GM19025 (cell line): Measurements from ENCODE around the gene PRDM10.
"Not testable (repeated sequence)": the region's sequence is repeated elsewhere in the genome, so short reads cannot be mapped to it uniquely, and the experiment has no call there.

Experiments
- ATAC-seq: cut with Tn5 transposase; IDR thresholded peaks from one replicate; pipeline ENCODE4 v1.9.1; 2021; ENCODE audit warnings: mild to moderate bottlenecking, low read depth, moderate library complexity; ENCODE audit not compliant: unreplicated experiment

The PRDM10 gene

GRCh38 chr11:129922674-129923073 is 80.0 kb downstream of the PRDM10 start:
- ATAC-seq: no peak

- ATAC-seq: no peak
Measured at GRCh38 chr11:129918361-129918760, 84.3 kb downstream of the PRDM10 start.

DNA sequence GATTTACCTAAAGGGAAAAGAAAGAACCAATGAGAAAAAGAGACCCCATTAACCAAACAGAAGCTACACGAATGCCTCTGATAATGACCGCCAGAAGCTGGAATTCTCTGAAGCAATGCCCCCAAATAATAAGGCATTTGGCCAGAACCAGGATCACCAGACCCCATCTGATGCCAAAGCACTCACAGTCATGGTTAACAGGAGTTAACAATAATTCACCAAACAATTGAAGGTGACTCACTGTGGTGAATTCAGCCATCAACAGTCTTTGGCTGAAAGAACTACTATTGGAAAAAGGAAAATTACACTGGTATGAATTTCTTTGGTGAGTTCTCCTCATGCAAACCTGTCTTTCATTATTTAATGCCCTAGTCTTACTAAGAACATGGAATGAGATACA is 85.4 kb downstream of the PRDM10 start:
- no peak for ATAC-seq

DNA sequence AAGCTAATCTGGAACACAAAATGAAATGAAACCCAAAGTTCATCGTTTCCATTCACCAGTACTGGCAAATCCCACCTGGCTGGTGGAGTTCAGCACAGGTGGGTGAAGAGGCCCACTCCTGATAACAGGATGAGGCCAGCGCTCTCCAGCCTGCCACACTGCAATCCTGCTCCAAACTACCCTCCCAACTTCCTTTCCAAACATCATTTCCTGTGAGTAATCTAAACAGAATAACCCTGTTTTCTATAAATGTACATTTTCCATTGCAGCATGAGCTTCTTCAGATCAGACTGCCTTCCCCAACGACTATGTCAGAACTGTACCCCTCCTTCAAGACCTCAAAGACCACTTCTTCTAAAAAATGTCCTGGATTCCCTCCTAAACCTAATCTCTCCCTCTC is 91.3 kb downstream of the PRDM10 start:
- no peak for ATAC-seq

- no peak for ATAC-seq
Measured at GRCh38 chr11:129910360-129910759, 92.3 kb downstream of the PRDM10 start.

DNA sequence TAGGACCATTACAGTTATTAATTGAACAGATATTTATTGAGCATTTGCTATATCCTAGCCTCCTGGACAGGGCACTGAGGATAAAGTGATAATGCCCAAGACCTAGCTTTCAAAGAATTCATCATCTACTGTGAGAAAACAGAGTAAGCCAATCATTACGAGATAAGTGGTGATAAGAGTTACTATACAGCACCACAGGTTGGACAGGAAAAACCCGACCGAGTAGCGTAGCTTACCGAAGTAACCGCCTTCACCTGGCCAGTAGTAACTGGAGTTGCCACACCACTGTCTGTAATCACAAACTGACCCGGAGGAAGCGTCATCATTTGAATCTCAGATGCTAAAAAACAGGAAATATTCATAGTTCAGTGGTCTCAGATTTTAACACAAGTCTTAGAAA is 97.2 kb downstream of the PRDM10 start:
- ATAC-seq: no peak

DNA sequence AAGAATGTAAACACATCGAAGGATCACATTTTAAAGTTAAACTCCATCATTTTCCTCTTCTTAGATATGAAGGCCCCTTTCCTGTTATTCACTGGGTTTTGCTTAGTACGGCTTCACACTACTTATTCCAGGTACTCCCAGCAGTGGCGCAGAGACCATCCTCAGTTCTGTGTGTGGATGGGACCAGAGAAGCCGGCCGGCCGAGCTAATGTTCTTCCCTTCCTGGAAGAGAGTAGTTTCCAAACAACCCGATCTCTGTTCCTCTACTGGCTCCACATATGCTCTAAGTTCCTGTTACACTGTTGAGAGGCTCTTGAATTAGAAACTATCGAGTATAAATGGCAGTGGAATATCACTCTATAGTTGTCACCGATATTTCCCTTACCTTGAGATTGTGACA is 106.6 kb downstream of the PRDM10 start:
- no peak for ATAC-seq

DNA sequence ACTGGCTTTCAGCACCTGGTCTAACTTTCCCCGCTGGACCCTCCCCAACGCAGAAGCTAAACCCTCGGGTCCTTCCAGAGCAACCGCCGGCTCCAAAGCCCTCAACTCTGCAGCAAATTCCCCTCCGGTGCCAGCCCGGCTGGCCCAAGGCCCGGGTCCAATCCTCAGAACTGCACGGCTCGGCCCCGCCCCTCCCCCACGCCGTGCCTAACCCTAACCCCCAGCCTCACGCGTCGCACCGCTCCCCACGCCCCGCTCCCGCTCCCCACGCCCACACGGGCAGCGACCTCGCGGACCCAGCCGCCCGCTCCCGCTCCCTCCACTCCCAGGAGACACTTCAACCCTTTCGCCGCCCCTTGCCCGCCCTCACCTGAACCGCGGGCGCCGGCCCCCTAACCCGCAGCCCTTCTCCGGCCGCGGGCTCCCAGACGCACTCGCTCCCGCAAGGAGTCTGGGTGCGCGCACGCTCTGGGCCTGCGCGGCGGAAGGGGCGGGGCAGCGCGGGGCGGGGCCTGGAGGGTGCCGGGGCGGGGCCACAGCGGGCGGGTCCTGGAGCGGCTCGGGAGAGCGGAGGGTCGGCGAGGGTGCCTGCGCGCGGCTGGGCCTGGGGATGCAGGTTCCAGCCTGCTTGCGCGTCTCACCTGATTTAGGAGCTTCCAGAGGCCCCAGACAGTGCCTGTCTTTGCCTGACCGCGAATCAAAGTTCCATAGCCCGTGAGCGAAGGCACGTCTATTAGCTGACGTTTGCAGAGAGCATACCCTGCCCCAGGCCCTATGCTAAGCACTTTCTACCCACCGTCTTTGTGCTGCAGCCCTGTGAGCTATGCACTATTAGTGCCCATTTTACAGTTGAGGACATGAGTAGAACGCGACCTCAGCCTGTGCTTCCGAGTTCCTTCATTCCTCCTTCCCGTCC is 107.3 kb downstream of the PRDM10 start, which contains the start of gene NFRKB:
NFRKB (minus strand) TSS at position 453 of the 916 bp plus-strand sequence. CDS start 2,729 bp downstream, outside the sequence.
- peak; percentile 97 for ATAC-seq

GRCh38 chr11:129894278-129895125 is 108.1 kb downstream of the PRDM10 start:
- no peak for ATAC-seq

DNA sequence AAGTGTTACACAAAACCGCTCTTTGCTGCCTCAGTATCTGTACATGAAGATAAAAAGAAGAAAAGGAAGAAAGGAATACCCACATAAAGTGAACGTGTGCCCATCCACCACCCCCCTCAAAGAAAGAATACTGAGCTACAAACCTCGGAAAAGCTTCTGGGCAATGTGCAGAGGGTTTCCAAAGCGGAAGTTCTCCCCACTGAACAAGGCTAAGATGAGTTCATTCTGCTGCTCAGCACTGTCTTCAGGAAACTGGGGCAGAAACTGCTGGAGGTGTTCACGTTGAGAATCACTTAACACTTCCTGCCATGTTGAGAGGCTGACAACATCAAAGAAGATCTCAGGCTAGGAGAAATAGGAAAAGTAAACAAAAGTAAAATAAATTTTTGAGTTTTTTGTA is 114.2 kb downstream of the PRDM10 start:
- no peak for ATAC-seq

DNA sequence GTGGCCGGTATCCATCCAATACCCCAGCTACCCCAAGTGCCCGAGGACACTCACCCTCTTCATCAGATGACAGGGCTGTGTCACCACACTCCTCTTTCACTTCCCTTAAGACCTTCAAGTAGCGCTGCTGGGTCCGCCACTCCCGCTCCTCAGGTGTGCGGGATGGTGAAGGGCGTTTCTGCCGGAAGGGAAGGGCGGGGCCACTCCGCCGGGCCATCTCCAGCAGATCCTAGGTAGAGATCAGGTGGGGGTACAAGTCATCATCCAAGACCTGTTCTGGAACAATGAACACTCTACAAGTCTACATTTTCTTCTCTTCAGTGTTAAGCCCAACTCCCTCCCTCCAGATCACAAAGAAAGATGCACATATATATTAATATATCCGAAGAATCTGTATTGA is 117.3 kb downstream of the PRDM10 start:
- no peak for ATAC-seq

GRCh38 chr11:129884581-129884980 is 118.1 kb downstream of the PRDM10 start:
- ATAC-seq: no peak

- ATAC-seq: no peak
Measured at GRCh38 chr11:129881570-129882170, 121.0 kb downstream of the PRDM10 start.

GRCh38 chr11:129880311-129880710 is 122.3 kb downstream of the PRDM10 start:
- no peak for ATAC-seq

- no peak for ATAC-seq
Measured at GRCh38 chr11:129871914-129872313, 130.7 kb downstream of the PRDM10 start.

DNA sequence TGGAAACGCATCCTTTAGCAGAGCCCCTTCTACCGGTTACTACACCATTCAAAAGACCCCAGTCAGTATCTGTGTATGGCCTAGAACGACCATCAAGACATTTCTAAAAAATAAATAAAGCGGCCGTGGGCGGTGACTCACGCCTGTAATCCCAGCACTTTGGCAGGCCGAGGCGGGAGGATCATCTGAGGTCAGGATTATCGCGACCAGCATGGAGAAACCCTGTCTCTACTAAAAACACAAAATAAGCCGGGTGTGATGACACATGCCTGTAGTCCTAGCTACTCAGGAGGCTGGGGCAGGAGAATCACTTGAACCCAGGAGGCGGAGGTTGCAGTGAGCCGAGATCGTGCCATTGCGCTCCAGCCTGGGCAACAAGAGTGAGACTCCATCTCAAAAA is 134.0 kb downstream of the PRDM10 start:
- ATAC-seq: not testable (repeated sequence)

DNA sequence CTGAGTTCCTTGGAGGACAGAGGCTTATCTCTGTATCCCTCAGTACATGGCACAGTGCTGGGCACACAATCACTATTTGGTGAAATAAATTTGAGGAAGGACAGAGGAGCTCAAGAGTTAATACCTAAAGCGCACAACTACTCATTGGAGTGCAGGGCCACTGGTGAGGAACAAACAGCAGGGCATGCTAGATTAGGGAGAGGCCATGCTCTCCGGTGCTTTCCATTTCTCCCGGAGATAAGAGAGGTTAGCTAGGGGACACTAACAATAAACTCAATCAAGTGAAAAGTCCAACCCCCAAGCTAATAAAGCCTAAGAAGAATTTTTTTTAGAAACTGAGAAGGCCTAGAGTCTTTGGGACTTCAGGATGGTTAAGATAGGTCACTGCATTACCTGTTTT is 136.3 kb downstream of the PRDM10 start:
- ATAC-seq: no peak

GRCh38 chr11:129865701-129866100 is 136.9 kb downstream of the PRDM10 start:
- ATAC-seq: no peak

DNA sequence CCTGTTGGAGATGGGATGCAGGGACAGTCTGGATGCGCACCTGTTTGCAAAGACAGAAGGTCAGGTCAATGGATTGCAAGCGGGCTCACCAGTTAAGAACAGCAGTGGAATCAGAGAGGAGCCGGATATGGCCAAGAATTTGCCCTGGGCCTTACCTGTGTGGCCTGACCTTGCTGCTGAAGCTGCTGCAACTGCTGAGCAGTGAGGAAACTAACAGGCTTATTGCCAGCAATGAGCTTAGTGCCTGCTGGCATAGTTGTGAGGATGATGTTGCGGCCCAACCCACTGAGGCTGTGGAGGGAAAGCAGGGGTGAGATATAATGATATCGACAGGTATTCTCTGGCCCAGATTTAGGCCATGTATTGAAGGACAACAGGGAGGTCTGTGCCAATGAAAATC is 137.8 kb downstream of the PRDM10 start:
- no peak for ATAC-seq

DNA sequence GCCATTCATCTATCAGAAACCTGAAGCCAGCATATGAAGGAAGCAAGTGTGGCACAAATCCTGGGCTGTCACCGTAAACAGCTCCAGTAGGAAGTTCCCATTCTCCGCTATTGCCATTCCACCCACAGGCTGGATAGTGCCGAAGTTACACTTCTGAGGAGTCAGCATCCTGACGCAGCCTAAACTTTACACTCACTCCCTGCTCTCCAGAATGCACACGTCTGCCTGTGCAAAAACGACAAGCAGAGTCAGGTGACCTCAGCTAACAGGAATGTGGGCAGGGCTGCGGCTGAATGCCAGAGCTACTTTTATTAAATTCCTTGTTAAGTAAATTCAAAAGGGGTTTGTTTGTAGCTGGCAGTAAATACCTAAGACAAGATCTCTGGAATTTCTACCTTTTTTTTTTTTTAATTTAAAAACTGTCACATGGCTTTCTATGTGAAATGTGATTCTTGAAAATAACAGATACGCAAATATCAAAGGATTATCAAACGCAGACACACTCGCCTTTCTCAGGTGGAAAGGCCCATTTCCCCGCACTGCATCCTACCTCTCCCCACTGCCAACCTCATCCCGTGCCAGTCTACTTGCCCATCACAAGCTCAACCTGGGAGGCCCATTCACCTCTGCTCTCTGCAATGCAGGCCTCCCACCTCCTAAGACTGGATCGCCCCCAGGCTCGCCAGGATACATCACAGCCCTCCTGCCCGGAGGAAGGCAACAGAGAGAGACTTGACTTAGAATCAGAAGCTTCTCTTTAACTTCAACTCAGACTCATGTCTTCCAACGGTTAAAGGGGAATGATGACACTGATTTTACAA is 140.7 kb downstream of the PRDM10 start:
- ATAC-seq: no peak
